HG03097 (cell line): Measurements from ENCODE around the gene MEIS1.

ENCODE experiments used
- ATAC-seq: cut with Tn5 transposase; IDR thresholded peaks from one replicate; pipeline ENCODE4 v1.9.1; 2021; ENCODE audit not compliant: unreplicated experiment, low FRiP score

The MEIS1 gene

DNA sequence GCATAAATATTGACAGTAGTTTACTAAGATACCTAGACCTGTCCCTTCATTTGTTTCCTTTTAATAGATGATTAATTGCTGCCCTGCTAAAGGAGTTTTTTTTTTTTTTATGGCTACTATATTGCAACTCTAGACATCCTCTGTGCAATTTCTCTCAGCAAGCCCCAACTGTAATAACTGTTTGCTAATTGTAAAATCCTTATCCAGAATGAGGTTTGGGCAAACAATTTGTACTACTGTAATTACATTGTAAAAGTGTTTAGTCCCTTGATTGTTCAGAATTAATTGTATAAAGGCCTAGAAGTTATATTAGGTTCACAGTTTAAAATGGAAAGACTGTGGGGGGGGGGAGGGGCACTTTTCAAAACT is 3.7 kb upstream of the MEIS1 start:
- no peak for ATAC-seq

DNA sequence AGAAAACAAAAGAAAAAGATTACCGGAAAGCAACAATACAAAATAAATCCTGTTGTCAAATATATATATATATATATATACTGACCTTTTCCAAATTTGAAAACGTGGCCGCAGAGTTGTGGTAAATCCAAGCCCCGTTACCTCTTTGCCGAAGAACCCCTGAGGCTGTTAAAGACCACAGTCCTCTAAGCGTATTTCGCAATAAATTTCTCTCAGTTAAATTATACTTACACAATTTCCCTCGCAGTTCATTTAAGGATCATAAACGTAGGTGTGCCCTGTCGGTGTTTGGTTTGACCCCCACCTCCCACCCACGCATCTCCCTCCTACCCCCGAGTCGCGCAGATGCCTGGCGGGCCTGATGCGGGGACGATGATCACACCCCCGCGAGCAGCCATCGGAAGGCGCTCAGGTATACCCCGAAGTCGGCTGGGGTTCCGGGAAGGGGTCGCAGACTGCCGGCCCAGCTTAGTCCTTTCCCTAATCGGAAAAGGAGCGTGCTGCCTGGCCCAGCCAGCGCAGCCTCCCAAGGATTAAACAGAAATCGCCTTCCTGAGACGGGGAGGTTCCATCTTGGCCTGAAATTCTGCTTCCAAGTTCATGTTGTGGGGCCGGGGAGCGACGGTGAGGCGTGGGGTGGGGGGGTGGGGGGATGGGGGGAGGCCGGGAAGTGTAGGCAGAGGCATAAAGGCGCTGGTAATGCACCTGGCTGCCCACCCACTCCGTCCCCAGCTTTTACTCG is 2.9 kb upstream of the MEIS1 start:
- ATAC-seq = no peak

DNA sequence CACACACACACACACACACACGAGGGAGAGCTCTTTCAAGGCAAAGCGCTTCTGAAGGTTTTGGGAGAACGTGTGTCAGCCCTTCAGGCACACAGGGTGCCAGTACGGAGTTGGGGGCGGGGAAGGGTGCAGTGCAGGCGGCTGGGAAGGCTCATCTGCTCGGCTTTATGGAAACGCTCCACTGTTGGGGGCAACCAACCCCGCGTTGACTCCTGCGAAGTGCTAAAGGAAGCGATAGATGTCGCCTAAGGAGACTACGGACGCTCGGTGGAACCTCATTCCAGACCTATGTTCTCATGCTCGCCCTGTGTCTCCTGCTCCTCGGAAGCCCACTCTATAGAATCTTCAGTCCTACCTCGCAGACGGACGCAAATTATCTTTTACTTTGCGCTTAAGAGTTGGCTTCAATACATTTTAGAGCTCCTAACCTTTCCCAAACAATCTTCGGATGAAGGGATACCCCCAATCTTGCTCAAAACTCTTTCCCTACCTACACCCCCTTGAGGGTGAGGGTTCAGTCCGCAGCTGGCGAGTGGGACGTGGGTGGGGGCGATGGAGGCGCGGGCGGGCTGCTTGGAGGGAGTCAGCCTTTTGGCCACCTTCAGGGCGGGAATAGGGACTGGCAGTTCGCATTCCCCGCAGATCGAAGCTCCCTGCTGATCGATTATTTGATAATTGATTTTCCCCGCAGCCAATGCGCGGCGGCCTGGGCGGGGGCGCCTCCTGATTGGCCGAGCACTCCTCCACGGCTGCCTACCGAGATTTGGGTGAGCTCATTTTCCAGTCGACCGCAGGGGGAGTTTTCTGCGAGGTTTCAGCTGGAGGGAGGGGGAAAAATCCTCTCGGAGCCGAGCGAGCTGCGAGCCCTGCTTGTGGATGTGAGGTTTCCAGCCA is 1.9 kb upstream of the MEIS1 start:
- ATAC-seq = no peak

DNA sequence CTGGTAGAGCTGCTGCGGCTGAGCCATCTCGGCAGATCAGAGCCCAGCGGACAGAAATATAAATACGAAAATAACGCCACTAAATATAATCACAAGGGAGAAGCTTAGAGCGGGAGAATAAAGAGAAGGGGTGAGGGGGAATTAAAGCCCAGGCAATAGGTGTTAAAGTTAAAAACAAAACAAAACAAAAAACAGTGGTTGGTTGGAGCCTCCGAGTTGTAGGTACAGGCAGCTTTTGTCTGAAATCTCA is 1.3 kb upstream of the MEIS1 start:
- ATAC-seq = no peak

DNA sequence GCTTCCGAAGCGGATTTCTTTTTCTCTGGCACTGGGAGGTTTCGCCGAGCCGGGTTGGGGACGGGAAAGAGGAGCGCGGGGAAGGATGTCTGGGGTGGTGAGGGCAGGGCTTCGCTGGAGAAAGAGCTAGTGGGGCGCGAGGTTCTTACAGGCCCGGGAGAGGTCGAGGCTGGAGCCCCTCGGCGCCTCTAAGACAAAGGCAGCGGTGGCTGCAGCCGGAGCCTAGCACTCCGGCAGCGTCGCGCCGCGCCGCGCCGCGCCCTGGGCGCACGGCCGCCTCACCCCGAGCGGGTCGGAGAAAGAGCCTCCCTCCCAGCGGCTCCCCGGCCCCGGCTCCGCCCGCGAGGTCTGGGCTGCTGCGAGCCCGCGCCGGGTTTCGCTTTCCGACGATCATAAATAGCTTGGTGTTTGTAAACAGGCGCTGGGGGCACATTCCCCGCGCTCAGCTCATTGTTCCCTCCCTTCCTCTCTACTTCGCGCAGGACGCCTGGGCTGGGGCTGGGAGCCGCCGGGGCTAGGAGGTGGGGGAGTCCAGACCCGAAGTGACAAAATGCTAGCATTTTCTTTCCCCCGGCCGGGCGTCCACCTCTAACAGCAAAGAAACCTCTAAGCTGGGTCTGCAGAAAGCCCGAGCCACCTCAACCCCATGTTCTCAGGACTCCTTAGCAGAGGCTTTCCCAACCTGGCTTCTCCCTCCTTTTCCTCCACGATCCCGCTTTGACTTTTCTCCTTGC is 813 bp upstream of the MEIS1 start:
- no peak for ATAC-seq

DNA sequence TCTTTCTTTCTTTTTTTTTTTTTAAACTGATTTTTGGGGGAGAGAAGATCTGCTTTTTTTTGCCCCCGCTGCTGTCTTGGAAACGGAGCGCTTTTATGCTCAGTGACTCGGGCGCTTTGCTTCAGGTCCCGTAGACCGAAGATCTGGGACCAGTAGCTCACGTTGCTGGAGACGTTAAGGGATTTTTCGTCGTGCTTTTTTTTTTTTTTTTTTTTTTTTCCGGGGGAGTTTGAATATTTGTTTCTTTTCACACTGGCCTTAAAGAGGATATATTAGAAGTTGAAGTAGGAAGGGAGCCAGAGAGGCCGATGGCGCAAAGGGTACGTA is 587 bp downstream of the MEIS1 start:
- ATAC-seq = no peak

DNA sequence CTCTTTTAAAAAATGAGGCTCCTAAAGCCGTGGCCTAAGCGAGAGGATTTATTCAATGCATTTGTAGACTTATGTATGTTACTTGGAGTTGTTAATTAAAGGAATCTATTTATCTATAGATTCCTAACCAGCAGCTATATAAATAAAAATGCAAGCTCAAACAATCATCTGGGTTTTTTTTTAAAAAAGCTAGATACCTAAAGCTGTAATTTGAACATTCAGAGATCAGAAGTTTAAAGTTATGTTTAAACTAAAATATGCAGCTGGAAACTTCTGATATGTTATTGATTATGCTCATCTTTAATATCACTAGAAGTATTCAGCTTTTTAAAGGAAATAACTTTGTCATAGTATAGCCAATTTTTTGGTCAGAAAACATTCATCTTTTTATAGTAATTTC is 1.0 kb downstream of the MEIS1 start:
- no peak for ATAC-seq

DNA sequence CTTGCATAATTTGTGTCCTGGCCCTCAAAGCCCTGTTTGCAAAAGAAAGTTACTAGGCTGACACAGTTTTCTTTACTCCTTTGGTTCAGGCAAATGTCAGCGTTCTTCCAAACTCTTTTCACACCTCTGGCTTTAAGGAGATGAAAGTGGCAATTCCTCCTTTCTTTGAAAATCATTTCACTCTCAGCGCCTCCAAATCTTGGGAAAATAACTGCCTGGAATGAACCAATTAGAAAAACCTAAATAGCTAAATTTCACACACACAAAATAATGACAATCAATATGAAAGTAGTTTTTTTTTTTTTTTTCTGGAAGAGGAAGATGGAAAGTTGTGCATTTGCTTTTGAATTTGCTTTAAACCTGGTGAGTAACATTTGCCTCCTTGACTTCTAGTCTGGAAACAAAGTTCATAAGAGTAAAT is 1.7 kb downstream of the MEIS1 start:
- ATAC-seq = no peak

DNA sequence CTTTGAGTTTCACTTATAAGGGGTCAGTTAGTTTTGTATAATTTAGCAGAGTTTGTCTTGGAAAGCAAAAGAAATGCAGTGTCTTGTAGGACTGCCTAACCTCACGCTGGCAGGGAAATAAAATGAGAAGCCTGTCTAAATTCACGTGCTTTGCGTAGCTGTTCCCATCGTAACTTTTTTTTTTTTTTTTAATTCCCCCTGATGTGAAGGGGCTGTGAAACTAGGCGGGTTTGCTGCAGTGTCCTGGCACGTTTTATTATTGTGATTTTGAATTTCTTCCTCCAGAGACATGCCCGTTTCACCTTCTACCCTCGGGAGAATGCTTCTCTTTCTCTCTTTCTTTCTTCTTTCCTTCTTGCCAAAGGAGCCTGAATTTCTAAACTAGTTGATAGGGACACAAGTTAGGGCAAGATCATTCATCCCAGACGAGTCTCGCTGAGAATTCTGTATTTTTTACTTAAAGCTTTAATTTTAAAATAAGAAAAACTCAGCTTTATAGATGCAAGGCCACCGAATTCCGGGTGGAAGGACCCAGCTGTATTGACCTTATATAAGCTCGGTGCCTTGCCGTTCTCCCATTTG is 2.3 kb downstream of the MEIS1 start:
- ATAC-seq = no peak

DNA sequence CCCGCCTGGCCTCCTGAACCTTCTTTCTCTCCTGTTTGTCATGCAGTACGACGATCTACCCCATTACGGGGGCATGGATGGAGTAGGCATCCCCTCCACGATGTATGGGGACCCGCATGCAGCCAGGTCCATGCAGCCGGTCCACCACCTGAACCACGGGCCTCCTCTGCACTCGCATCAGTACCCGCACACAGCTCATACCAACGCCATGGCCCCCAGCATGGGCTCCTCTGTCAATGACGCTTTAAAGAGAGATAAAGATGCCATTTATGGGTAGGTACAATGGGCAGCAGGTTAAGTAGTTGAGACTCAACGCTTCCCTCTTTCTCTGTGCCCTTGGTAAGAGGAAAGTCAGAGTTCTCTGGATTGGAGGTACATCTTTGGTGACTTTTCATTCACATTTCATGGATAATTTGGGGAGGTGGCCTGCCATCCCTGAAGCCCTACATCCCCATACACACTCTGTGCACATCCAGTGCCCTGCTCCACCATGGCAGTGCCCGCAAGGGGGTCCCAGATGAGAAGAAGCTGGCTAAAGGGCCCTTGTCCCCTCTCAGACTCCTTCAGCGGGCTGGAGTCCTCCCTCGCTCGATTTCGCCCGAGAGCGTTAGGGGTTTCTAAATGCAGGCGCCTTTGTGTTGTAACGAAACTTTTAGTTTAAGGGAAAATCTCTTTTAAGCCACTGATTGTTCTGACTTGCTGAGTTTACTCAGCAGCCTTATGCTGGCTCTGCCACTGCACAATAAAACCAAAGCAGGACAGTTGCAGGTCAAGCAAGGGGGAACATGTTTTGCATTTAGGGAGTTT is 3.0 kb downstream of the MEIS1 start:
- no peak for ATAC-seq

DNA sequence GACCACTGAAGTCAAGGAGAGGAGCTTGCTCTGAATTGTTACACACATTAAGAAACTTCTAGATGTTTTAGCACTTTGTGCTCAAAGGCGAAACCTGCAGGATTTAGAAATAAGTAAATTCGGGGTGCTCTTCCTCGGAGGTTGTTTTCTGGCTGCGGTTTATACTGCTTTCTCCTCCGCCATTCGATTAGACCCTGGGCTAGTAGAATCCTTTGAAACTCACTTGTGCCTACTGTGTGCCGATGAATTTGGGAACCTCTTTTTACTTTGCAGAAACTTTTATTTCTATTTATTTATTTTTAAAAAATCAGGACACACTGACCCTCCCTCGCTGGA is 3.5 kb downstream of the MEIS1 start:
- no peak for ATAC-seq

DNA sequence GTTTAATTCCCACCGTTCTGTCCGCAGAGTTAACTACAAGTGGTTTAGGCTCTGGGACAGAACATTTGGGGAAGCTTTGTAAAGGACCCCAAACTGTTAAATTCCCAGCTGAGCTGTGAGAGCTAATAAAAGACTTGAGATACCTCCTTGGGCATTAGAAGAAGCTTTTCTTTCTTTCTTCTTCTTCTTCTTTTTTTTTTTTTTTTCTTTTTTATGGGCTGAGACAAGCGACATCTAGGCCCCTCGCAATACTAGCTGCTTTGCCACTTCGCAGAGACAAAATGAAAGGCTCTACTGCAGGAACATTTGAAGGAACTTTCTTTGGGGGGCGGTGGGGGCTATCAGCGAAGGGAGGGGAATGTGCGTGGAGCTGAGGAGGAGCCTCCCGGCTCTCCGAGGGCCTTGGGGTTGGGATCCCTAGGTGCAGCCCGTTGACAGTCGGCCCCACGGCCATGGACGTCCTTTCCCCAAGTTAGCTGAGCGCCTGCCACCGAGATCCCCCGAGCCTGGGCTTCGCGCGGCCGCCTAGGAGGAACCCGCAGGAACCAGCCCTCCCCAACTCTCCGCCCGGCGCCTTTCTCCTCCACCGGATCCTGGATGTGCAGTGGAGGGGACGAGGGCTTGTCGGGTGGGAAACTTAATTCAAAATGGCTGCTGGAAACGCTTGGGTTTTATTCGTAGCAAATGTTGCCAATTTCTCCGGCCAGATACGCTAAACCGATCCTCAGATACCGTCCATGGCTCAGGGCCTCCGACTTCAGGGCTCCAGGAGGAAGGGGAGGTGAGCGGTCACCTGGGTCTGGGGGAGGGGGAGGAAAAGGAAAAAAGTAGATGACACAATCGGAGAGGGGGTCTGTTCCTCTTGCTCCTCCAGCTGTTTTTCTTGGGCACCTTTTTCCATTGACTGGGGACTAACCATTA is 4.2 kb downstream of the MEIS1 start:
- no peak for ATAC-seq

DNA sequence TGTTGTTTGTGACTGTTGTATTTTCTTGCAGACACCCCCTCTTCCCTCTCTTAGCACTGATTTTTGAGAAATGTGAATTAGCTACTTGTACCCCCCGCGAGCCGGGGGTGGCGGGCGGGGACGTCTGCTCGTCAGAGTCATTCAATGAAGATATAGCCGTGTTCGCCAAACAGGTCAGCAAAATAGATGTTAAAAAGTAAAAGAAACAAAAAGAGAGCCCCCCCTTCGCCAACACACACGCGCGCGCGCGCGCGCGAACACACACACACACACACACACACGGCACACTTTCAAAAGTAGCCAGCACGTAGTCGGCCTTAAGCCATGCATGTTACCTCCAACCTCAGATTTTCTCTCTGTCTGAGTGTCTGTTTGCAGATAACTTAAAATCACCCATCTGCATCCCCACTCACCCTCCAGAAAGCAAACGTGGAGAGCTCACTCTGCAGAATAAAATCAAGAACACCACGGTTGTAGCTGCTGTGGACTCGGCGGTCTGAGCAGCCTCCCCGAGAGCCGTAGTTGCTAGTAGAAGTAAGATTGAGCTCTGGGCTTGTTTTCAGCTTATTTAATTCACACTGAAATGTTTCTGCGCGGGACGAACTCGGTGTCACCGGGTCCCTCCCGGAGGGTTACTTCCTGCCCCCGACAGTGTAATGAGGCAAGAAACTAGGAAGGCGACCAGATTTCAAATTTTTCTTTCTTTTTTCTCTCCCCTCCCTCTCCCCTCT is 5.1 kb downstream of the MEIS1 start:
- ATAC-seq = no peak

DNA sequence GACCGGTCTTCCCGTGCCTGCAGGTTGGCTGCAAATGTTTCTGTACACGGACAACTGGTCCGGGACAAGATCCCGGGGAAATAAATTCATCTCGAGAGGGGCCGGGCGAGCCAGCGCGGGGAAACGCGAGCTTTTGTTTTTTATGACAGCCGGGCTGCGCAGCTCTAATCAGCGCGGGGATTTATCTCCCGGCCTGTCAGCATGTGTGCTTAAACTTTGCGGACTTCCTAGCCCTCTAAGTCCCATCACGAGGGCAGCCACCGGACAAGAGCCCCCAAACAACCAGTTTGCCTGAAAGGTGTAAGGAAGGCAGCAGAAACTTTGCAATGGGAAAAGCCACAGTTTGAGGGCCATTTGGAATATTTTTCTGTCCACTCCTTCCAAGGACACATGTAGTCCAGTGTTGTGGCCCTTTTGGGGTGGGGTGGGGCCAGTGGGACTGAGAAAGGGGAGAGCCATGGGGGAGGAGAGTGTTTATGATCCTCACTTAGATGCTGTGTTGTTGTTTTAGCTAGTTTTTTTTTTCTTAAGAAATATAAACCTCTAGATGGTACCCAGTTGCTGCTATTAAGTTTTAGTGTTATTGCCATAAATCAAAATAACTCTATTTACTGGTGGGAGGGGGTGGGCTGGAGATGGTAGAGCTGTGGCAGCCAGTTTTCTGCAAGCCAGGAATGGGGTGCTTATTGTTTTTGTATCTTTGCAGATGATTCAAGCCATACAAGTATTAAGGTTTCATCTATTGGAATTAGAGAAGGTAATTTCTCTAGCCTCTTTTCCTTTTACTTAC is 6.0 kb downstream of the MEIS1 start:
- no peak for ATAC-seq

DNA sequence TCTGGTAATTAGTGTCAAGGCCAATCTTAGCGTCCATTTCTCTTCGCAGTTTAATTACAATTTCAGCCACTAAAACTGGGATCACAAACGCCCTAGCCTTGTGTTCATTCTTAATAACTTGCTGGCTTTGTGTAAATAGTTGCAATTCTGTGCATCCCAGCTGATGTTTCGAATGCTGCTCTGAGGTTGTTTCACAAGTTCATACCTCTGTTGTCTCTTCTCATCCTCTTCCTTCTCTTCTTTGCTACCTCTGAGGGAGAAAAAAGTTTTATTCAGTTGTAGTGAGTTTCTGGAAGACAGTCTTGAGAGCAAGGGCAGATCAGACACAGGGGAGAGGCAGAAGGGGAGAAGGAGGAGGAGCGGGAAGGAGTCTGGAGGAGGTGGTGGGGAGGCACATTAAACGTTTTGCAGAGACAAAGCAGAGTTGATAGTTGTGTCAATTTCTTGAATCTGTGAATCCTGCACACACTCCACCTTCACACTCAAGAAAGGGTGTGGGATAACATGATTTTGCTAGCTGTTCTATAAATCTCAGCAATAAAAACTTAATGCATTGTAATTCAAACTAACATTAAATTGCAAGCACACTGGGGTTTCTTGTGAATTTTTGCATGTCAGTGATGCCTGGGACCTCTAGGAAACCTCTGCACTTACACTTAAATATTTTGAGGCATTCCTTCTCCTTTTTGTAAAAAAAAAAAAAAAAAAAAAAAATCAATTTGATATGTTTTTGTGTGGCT is 6.8 kb downstream of the MEIS1 start:
- no peak for ATAC-seq

DNA sequence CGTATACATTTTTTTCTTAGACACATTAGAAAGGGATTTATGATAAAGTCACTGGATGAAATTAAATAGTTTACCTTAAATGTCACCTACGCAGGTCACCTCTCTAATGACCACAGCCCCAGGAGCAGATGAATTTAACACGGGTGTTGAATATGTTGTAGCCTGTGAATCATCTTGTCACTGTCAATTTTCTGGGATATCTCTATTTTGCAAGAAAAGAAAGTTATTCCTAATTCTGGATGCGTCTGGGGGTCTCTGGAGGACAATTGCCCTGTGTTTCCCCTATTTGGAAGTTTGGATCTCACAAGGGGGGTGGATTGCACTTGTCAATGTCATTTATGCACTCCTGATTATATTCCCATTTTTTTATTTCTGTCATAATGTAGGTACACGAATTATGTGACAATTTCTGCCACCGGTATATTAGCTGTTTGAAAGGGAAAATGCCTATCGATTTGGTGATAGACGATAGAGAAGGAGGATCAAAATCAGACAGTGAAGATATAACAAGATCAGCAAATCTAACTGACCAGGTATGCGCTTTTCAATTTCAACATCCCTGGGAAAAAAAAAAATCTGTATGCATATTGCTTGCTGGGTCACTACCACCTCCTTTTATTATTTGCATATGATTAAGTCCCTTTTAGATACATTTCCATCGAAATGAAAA is 7.7 kb downstream of the MEIS1 start:
- no peak for ATAC-seq
